HS-5 (cell line): ENCODE measurements around the gene DNAH3.
A peak's percentile ranks its signal among the peaks of the same experiment; 100 is the strongest.
"Not testable (repeated sequence)": the region's sequence is repeated elsewhere in the genome, so short reads cannot be mapped to it uniquely, and the experiment has no call there.

Source experiments
- DNase-seq: peaks from one replicate; pipeline ENCODE4 v3.0.0-alpha.2; 2012; ENCODE audit warnings: low read depth

DNAH3 gene

DNA sequence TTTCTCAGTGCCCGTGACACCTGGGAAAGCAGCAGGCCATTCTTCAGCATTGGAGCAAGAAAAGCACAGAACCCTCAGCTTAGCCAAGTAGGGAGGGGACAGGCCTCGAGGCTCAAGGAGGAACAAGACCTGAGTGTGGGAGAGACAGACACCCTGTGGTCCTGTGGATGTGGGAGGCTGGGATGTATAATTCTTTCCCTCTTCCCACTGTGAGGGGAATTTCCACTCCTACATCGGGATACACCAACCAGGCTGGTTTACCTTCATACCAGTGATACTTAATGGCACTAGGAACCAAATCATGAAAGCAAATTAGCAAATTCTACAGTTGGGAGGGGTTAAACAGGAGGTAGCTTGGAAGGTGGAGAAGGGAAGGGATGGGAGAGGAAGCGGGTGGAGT is 208.4 kb downstream of the DNAH3 start:
- no peak for DNase-seq

DNA sequence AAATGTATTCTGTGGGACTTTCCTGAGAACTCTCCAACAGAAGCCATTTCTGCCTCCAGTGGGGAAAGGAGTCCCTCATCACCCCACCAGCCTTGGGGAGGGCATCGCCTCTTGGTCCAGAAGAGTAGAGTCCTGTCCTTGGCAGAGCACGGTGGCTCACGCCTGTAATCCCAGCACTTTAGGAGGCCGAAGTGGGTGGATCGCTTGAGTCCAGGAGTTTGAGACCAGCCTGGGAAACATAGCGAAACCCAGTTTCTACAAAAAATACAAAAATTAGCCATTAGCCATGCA is 209.1 kb downstream of the DNAH3 start:
- DNase-seq: no peak

DNA sequence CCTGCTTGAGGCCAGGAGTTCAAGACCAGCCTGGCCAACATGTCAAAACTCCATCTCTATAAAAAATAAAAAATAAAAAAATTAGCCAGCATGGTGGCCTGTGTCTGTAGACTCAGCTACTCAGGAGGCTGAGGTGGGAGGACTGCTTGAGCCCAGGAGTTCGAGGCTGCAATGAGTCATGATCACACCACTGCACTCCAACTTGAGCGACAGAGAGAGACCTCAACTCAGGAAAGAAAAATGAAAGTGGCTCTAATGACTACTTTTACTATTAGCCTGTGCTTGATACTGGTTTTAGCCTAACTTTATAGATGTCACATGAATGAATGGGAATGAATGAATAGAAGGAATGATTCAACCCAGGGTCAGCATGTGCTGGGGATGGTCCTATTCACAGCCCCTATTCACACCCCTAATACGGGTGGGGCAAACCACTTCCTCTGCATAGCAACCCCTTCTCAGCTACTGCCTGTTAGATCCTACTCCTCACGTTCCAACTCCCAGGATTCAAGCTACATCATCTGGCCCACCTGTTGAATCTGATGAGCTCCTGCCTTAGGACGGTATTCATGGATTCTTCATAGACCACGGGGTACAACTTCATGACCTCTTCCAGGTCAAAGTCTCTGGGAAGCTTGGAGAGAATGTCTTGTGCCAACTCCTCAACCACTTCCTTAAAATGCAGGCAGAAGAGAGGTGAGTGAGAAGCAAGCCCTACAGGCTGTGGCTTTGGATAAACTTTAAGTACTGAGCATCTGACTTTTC is 209.6 kb downstream of the DNAH3 start:
- DNase-seq: no peak

DNA sequence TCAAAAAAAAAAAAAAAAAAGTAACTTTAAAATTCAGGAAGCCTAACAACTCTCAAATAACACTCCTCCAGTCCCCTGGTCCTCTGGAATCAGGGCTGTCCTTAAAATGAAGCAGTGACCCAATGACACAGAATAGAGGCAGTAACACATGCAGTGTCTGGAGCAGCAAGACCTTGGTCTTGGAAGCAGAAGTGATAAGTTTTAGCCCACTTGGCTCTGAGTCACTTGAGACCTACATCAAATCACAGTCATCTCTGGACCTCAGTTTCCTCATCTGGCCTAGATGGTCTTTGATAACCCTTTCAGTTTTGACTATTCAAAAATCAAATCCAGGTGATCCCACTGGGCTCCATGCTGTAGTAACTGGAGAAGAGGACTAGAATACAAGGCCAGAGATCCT is 211.0 kb downstream of the DNAH3 start:
- DNase-seq: no peak

DNA sequence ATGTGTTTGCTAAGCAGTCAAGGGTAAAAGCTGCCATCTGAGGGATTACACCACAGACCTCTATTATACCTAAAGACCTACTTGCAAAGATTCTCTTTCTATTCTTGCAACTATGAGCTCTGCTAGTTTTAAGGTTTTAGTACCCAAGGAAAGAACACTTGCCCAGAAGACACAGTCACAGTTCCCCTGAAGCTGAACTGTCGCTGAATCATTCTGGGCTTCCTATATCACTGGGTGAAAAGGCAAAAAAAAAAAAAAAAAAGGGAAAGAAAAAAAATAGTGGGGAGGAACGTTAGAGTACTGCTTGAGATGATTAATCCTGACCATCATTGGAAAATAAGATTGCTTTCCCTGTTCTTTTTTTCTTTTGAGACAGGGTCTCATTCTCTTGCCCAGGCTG is 212.2 kb downstream of the DNAH3 start:
- DNase-seq: peak; percentile 31

DNA sequence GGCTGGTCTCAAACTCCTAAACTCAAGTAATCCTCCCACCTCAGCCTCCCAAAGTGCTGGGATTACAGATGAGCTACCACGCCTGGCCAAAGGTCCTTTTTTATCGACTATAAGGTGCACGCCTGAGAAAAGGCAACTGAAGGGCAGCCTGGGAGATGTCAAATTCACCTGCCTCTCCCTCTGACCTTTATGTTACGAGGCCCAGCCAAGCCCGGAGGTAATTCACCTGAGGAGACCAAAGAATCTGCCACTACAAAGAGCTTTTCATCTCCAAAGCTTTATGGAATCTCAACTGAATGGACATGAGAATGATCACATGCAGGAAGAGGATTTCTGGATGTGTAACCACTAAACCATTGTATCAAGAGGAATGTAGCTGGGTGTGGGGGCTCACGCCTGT is 212.9 kb downstream of the DNAH3 start:
- DNase-seq: no peak

DNA sequence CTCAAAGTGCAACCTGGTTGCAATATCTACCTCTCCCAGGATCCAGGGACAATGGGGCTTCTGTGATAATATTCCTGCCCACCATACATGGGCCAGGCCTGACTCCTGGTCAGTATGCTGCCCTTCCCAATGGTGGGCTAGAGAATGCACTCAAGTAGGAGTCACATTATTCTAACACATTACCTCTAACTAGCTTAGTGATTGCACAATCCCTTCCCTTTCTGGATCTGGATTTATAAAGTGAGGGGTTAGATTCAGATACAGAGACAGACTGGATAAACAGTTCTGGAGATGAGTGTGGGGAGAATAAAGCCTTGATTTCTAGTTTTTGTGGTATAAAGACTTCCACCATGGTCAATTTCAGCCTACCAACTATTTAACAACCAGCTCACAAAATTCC is 217.1 kb downstream of the DNAH3 start:
- DNase-seq: no peak

DNA sequence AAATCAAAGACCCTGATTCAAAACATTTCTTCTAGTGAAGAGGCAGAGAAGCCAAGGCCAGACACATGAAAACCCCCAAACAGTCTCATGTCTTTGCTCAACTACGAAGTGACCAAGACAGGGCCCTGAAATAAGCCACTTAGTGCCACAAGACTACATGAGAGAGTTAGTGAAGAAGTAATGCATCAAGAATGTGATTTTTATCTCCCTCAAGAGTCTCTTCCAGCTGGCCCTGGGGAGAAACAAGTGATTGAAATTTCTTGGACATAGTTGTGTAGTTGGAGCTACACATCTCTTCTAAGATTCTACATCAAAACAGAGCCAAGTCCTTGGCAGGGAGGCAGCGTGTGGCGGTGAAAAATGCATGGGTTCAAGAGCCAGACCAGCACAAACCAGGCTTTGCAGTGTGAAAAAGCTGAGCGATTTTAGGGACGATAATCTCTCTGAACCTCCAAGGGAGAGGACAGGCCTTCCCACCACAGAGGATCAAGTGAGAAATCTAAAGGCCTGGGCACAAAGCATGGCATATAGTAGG is 219.5 kb downstream of the DNAH3 start:
- DNase-seq: no peak

DNA sequence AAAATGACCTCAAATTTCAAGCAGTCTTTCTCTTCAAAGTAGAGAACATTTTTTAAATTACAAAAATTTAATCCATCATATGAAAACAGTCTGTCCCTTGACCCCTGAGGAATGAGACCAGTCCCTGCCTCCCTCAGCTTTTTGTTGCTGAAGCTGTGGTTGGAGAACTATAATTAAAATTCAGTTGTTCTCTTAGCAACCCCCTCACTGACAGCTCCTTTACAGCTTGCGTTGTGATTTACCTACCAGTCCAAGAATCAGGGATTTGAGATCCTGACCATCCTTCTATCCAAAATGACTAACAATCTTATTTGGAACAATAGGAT is 220.3 kb downstream of the DNAH3 start:
- no peak for DNase-seq

DNA sequence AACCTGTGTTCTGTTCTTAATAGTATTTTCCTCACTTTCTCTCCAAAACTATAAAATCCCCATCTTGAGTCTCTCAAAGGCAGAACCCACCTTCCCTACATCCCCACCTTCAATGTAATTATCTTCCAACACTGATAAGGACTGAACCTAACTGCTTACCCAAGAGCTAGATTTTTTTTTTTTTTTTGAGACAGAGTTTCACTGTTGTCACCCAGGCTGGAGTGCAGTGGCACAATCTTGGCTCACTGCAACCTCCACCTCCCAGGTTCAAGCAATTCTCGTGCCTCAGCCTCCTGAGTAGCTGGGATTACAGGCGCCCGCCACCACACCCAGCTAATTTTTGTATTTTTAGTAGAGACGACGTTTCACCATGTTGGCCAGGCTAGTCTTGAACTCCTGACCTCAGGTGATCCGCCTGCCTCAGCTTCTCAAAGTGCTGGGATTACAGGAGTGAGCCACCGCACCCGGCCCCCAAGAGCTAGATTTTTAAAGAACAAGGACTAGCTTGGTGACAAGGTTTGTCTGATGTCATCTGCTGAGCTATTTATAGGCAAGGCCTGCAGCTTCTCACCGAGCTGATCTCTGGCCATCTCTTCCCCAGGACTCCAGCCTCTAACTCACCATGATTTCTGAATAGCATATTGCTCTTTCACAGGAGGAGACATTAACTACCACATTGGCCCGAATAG is 220.8 kb downstream of the DNAH3 start:
- not testable (repeated sequence) for DNase-seq

DNA sequence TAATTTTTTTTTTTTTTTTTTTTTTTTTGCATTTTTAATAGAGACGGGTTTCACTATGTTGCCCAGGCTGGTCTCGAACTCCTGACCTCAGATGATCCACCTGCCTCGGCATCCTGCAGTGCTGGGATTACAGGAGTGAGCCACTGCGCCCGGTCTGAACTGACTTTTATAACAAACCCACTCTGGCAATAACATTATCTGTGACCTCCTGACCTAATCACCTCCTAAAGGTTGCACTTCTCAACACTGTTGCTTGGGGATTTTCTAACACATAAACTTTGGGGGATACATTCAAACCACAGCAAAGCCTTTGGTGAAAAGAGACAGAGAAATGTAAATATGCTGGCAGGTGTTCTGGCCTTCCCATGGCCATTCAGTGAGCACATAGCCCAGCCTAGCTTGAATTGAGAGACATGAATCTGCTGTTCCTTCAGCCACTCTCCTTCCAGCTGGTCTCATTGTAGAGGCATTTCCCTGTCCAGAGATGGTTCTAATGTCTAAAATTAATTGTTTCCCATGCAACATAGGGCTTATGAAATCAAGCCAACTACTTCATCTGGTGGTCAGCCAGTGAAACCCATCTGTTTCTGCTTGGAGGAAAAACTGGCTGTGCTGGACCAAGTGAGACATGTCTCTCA is 221.8 kb downstream of the DNAH3 start:
- DNase-seq: no peak

DNA sequence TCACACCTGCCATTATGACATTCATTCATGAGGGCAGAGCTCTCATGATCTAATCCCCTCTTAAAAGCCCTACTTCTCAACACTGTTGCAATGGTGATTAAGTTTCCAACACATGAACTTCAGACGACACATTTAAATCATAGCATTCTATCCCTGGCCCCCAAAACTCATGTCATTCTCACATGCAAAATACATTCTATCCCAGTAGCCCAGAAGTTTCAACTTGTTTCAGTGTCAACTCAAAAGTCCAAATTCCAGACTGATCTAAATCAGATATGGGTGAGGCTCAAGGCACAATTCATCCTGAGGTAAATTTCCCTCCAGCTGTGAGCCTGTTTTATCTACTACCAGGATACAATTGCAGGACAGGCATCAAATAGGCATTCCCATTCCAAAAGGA is 224.9 kb downstream of the DNAH3 start:
- no peak for DNase-seq

DNA sequence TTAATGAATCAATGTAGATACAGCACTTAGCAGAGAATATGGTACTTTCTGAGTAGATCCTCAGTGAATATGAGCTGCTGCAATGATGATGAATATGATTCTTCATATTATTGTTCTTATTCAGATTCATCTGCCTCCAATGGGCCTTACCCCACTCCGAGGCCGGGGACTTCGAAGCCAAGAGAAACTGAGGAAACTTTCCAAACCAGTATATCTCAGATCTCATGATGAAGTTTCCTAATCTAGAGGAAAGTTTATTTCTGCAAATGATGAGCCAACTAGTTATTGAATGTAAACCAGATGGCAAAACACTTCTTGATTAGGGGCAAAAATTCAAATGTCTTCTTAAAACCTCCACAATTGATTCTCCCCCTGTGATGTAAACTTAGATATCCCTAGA is 226.8 kb downstream of the DNAH3 start:
- no peak for DNase-seq

DNA sequence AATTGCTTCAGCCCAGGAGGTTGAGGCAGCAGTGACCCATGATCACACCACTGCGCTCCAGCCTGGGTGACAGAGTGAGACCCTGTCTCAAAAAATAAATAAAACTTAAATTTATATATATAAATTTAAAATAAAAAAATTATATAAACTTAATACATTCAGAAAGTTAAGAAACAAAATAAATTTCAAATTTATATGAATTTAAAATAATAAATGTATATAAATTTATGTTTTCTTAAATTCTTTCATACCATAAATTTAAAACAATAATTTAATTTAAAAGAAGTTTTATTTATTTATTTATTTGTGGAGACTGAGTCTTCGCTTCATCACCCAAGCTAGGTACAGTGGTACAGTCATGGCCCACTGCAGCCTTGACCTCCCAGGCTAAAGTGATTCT is 229.8 kb downstream of the DNAH3 start:
- DNase-seq: no peak

DNA sequence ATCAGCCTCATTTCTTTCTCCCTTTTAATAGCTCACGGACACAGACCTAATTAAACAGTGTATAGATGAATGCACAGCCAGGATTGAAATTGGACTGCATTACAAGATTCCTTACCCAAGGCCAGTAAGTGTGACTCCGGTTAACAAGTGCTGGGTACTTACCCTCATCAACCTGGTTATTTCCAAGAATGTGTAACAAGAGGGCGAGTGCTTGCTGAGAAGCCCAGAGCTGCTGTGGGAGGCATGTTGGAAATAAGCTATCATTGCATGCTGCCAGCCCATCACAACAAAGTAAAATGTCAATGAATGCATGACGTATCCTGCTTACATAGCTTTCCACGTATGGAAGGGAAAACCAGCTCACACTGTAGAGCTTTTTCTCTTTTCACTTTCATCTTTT is 230.6 kb downstream of the DNAH3 start:
- no peak for DNase-seq

DNA sequence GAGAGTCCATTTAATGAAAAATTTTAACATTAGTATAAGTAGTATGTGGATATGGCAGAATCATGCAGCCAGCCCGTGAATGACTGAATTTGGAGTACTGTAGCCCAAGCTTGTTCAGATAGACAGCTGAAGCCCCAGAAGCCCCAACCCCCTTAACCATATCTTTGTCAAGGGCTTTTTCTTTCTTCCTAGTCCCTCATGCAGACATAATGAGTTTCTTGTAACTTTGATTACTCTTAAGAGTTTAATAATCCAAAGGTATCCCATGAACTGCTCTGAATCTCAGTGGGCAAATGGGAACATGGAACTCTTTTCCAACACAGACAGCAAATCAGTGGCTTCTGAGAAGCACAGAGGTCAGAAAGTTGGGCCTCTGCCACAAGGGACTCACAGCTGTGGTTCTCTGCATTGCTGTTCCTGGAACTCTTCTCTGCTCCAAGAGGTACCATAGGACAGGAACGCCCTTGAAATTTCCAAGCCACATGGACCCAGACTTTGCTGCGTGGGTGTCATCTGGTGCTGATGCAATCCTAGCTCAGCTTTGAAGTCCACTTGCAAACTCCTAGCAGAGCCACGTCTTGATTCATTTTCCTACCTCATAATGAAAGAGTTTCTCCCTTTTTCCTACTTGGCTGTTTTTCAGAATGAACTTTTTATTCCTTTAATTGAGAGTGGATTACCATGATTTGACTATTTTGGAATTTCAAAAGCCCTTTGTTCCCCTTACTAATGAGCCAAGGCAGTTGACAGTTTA is 232.0 kb downstream of the DNAH3 start:
- DNase-seq: no peak

DNA sequence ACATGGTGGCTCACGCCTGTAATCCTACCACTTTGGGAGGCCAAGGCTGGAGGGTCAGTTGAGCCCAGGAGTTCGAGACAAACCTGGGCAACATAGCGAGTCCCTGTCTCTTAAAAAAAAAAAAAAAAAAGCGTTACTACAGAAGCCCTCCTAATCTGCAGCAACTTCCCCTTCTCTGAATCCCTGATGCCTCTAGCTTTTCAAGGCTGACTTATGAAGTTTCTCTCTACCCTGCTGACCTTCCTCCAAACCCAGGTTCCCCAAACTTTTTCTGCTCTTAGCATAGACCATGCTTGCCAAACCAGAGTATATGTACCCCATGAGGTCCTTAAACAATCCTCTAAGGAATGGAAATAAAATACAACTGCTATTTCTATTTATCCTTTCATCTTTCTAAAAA is 233.7 kb downstream of the DNAH3 start:
- no peak for DNase-seq

DNA sequence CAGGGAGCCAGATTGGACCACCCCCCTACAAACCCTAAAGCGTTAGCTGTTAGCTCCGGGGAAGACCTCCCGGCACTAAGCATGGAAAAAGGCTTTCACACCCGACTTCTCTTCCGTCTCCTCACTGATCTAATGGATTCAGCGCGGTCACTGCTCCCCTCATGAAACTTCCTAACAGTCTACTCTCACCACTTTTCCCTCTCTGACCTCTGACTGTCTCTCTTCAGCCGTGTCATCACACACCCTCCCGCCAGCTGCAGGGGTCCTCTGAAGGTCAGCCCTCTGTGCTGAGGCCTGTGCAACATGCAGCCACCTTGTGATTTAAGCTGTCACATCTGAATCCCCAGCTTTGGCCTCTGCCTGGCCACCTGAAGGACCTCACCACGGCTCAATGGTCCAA is 234.4 kb downstream of the DNAH3 start:
- no peak for DNase-seq

DNA sequence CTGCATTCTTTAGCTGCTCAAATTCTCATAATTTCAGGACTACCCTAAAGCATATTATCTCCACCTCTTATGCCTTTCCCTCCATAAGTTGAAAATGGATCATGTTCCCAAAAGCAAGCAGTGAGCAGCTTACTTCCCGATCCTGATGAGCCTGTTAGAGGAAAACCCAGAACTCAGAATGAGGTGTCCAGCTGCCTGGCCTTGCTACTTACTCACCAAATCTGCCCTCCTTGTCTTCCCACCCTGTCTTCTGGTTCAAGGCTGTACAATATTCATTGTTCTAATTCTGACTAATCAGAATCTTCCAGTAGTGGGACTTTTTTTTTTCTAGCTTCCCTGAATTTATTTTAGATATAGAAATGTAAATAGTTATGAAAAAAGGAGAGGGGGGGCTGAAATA is 239.3 kb downstream of the DNAH3 start:
- DNase-seq: no peak

DNA sequence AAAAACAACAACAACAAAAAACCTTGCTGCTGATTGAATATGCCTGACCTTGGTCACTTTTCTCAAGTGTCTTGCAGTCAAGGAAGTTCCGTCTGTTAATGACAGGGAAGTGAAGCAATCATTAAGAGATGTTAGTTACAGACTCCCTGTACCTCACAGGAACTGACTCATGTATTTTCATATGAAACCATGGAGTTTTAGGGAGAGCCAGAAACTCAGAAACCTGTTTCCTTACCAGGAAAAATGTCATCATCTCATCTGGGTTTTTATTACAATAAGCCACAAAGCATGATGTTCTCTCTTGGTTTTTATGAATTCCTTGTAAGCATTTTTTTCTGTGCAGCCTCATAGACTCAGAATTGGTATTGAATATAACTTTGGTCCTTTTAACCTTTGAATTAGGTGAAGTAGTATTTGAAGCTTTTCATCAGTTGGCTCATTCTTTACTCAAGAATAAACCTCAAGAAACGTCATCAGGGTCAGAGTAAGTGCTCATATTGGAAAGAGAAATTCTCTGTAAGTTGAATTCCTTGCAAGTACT is 239.8 kb downstream of the DNAH3 start:
- DNase-seq: peak; percentile 90

DNA sequence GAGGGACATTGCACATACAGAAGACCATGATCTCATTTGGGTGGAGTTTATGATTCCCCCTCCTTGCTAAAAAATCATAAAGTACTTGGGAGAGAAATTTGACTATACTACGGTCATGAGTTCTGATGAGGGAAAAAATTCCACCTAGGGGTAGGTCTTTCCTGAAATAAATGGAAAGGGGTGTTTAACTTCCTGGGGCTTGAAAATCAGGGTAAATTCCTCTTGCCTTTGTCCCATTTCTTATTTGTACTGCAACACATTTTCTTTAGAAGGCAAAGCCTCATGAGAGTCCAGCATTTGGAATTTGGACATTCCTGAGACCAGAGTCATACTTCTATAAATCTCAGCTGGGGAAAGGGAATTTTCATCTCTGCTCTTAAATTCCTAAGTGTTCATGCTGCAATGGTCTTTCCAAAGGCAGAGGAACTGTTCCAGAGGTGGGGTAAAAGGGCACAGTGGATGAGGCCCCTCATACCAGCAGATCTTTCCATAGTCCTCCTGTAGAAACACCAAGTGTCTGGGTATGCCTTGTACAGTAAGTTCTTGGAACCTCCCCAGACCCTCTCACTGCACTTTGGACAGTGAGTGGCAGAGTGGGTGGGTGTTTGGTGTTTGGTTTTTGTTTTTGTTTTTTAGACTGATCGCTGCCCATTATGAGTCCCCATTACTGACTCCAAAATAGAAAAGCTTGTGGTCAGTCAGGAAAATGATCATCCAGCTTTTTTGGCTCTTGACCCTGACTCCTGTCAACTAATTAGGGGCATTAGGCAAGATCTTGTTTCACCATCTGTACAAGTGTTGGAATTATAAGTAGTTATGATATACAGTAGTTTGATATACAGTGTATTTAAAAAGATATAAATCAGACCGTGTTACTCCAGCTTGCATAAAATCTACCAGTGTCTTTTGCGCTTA is 244.0 kb downstream of the DNAH3 start:
- DNase-seq: peak; percentile 93
